GM23338 (cell line): ENCODE results near the gene PALLD. TPM values are rescaled to one million over a fixed set of nuclear protein-coding genes. Genes with fewer than 3 reads are reported as not detected.

Experiments
- ATAC-seq: fragments of 200-7000 bp; cut with Tn5 transposase; 3 replicates; pipeline ENCODE4 v1.9.1; 2020
- DNase-seq: peaks from one replicate; pipeline ENCODE4 v3.0.0-alpha.2; 2015; ENCODE audit warnings: low spot score
- H2AFZ ChIP-seq: fragments of 200-600 bp; sonication (generic); 2 replicates; pipeline ENCODE4 v1.8.0; 2016; ENCODE audit warnings: antibody characterized with exemption, mild to moderate bottlenecking, moderate library complexity
- H3F3A ChIP-seq: fragments of 200-600 bp; sonication (generic); replicated peaks from 2 replicates; pipeline ENCODE4 v1.8.0; 2017; ENCODE audit warnings: antibody characterized with exemption, mixed run types, low read depth
- H3K27ac ChIP-seq: fragments of 200-600 bp; sonication (generic); 2 replicates; pipeline ENCODE4 v1.6.1; 2016; ENCODE audit warnings: low read depth
- H3K27me3 ChIP-seq: fragments of 200-600 bp; sonication (generic); 2 replicates; pipeline ENCODE4 v1.8.0; 2016; ENCODE audit warnings: mild to moderate bottlenecking, mixed run types, moderate library complexity; ENCODE audit not compliant: insufficient read depth
- H3K36me3 ChIP-seq: fragments of 200-600 bp; sonication (generic); 2 replicates; pipeline ENCODE4 v1.8.0; 2016; ENCODE audit warnings: mild to moderate bottlenecking; ENCODE audit not compliant: insufficient read depth
- H3K4me1 ChIP-seq: fragments of 200-600 bp; sonication (generic); 2 replicates; pipeline ENCODE4 v1.8.0; 2016; ENCODE audit warnings: mild to moderate bottlenecking, moderate library complexity; ENCODE audit not compliant: insufficient read depth
- H3K4me2 ChIP-seq: fragments of 200-600 bp; sonication (generic); 2 replicates; pipeline ENCODE4 v1.7.1; 2017; ENCODE audit warnings: mixed run types
- H3K4me3 ChIP-seq: fragments of 200-600 bp; sonication (generic); 2 replicates; pipeline ENCODE4 v1.6.1; 2016; ENCODE audit warnings: mixed run types
- H3K79me2 ChIP-seq: fragments of 200-600 bp; sonication (generic); replicated peaks from 2 replicates; pipeline ENCODE4 v1.8.0; 2017; ENCODE audit warnings: mild to moderate bottlenecking; ENCODE audit not compliant: insufficient read depth
- H3K9me2 ChIP-seq: fragments of 200-600 bp; sonication (generic); 2 replicates; pipeline ENCODE4 v1.8.0; 2017; ENCODE audit not compliant: insufficient read depth
- H4K20me1 ChIP-seq: fragments of 200-600 bp; sonication (generic); replicated peaks from 2 replicates; pipeline ENCODE4 v1.8.0; 2017; ENCODE audit warnings: mild to moderate bottlenecking; ENCODE audit not compliant: insufficient read depth
- H3K27ac Mint-ChIP-seq: 2 replicates; pipeline ENCODE4 v1.8.0; 2020; ENCODE audit warnings: inconsistent platforms, mild to moderate bottlenecking, moderate library complexity, mixed read lengths
- H3K27me3 Mint-ChIP-seq: 3 replicates; pipeline ENCODE4 v1.8.0; 2022; ENCODE audit warnings: low read depth, mild to moderate bottlenecking, moderate library complexity, mixed read lengths, inconsistent platforms; ENCODE audit not compliant: insufficient read depth, poor library complexity
- H3K36me3 Mint-ChIP-seq: 3 replicates; pipeline ENCODE4 v1.8.0; 2021; ENCODE audit warnings: low read depth, mild to moderate bottlenecking, inconsistent platforms, moderate library complexity, mixed read lengths
- H3K4me1 Mint-ChIP-seq: 3 replicates; pipeline ENCODE4 v1.8.0; 2020; ENCODE audit warnings: mild to moderate bottlenecking, inconsistent platforms, mixed read lengths
- H3K4me3 Mint-ChIP-seq: 3 replicates; pipeline ENCODE4 v1.8.0; 2021; ENCODE audit warnings: moderate library complexity, mild to moderate bottlenecking, inconsistent platforms, mixed read lengths
- H3K9me3 Mint-ChIP-seq: 3 replicates; pipeline ENCODE4 v1.8.0; 2020; ENCODE audit warnings: moderate library complexity, mild to moderate bottlenecking, inconsistent platforms, mixed read lengths
- NANOG ChIP-seq: IDR thresholded peaks from 2 replicates; pipeline ENCODE4 v1.6.1; 2016; ENCODE audit warnings: antibody characterized with exemption, borderline replicate concordance
- polyA plus RNA-seq: library from polyadenylated mRNA; unstranded; fragments of >200 nt; fragmentation: Nextera tagmentation; extraction: Ambion mirVana; gene quantifications from 2 replicates; pipeline ENCODE4 v1.2.1, GENCODE V29; 2016
- total RNA-seq: library from RNA; depleted of rRNA; stranded (reverse); fragments of >200 nt; shearing (Covaris generic); gene quantifications from 2 replicates; pipeline ENCODE4 v1.2.3, GENCODE V29; 2014
- TF ChIP-seq, protein P1 (sequence below): fragments of 250-450 bp; sonication (Bioruptor Pico); IDR thresholded peaks from 2 replicates; pipeline ENCODE4 v1.5.0; 2020; ENCODE audit warnings: mild to moderate bottlenecking, moderate library complexity

The PALLD gene
- total and polyA plus RNA-seq, 2 experiments from 2014 or later = 13.1 to 30.2 TPM

DNA sequence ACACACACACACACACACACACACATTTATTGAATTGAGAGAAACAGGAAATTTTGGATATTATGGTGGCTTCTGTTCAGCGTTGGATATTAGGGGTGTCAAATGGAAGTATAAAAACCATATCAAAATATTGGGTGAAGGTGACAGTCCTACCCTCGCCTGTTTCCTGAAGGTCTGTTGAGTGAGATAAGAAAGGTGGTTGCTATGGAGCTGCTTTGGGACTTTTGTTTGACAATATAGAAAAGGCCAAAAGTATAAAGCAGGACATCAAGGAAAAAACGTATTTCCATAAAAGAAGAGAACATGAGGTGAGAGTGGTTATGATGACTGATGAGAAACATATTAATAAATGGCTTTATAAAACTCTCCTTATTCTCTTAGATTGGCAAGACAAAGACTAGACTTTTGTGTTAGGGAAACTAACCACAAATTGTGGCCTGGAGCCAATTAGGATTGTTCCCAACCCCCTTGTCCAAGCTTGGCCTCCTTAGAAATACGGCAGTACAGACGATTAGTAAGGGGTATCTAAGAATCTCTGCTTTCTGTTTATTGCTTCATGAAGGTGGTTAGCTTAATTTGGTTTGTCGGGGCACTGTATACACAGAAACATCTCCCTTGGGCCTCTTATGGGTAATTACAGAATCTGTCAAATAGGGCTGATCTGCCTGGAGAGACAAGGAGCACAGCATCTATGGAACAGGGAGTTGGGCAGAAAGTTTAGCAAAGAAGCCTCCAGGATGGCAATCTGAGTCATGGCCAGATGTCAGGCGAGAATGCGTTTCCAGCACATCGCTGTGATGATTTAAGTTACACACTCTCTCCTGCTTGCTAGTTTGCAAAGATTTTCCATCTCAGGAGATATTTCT lies 315.2 kb downstream of the PALLD start (continued):
- TF ChIP-seq, protein P1, sequence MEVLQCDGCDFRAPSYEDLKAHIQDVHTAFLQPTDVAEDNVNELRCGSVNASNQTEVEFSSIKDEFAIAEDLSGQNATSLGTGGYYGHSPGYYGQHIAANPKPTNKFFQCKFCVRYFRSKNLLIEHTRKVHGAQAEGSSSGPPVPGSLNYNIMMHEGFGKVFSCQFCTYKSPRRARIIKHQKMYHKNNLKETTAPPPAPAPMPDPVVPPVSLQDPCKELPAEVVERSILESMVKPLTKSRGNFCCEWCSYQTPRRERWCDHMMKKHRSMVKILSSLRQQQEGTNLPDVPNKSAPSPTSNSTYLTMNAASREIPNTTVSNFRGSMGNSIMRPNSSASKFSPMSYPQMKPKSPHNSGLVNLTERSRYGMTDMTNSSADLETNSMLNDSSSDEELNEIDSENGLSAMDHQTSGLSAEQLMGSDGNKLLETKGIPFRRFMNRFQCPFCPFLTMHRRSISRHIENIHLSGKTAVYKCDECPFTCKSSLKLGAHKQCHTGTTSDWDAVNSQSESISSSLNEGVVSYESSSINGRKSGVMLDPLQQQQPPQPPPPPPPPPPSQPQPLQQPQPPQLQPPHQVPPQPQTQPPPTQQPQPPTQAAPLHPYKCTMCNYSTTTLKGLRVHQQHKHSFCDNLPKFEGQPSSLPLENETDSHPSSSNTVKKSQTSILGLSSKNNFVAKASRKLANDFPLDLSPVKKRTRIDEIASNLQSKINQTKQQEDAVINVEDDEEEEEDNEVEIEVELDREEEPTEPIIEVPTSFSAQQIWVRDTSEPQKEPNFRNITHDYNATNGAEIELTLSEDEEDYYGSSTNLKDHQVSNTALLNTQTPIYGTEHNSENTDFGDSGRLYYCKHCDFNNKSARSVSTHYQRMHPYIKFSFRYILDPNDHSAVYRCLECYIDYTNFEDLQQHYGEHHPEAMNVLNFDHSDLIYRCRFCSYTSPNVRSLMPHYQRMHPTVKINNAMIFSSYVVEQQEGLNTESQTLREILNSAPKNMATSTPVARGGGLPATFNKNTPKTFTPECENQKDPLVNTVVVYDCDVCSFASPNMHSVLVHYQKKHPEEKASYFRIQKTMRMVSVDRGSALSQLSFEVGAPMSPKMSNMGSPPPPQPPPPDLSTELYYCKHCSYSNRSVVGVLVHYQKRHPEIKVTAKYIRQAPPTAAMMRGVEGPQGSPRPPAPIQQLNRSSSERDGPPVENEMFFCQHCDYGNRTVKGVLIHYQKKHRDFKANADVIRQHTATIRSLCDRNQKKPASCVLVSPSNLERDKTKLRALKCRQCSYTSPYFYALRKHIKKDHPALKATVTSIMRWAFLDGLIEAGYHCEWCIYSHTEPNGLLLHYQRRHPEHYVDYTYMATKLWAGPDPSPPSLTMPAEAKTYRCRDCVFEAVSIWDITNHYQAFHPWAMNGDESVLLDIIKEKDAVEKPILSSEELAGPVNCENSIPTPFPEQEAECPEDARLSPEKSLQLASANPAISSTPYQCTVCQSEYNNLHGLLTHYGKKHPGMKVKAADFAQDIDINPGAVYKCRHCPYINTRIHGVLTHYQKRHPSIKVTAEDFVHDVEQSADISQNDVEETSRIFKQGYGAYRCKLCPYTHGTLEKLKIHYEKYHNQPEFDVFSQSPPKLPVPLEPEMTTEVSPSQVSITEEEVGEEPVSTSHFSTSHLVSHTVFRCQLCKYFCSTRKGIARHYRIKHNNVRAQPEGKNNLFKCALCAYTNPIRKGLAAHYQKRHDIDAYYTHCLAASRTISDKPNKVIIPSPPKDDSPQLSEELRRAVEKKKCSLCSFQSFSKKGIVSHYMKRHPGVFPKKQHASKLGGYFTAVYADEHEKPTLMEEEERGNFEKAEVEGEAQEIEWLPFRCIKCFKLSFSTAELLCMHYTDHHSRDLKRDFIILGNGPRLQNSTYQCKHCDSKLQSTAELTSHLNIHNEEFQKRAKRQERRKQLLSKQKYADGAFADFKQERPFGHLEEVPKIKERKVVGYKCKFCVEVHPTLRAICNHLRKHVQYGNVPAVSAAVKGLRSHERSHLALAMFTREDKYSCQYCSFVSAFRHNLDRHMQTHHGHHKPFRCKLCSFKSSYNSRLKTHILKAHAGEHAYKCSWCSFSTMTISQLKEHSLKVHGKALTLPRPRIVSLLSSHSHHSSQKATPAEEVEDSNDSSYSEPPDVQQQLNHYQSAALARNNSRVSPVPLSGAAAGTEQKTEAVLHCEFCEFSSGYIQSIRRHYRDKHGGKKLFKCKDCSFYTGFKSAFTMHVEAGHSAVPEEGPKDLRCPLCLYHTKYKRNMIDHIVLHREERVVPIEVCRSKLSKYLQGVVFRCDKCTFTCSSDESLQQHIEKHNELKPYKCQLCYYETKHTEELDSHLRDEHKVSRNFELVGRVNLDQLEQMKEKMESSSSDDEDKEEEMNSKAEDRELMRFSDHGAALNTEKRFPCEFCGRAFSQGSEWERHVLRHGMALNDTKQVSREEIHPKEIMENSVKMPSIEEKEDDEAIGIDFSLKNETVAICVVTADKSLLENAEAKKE (CRISPR knock-in tag) = no peak

GRCh38 chr4:168812806-168813205 lies 316.0 kb downstream of the PALLD start:
- DNase-seq (peak; percentile 45), ATAC-seq (peak; percentile 48)
- Histone ChIP-seq H3K4me2 (no peak overlapping the region), H2AFZ (peak overlapping the region; percentile 12; the same call in 1 of the 2 replicates), H3K9me2 (no peaks in the 10 kb centered on the region; the same call in 1 of the 2 replicates), H3K4me3 (no peak overlapping the region), H4K20me1 (no peaks in the 10 kb centered on the region), H3K27me3 (no peaks in the 10 kb centered on the region), H3K4me1 (peaks cover 25% of the 10 kb centered on the region), H3F3A (no peaks in the 10 kb centered on the region), H3K79me2 (no peaks in the 10 kb centered on the region), H3K36me3 (no peaks in the 10 kb centered on the region), H3K27ac (no peak overlapping the region)
- TF ChIP-seq NANOG = no peak
- TF ChIP-seq, protein P1 (CRISPR knock-in tag) = 0 out of 2 replicates have a peak, but pooled peaks have one; percentile 50
- Mint-ChIP-seq H3K27ac (no peak overlapping the region), H3K4me1 (peaks cover 36% of the 10 kb centered on the region), H3K4me3 (no peak overlapping the region), H3K9me3 (no peaks in the 10 kb centered on the region; the same call in 2 of the 3 replicates), H3K27me3 (peaks cover 4% of the 10 kb centered on the region), H3K36me3 (no peaks in the 10 kb centered on the region)
